ENCODE data around the gene GMPR.

GMPR gene

GRCh38 chr6:16295471-16295870 lies 57.1 kb downstream of the GMPR start:
- TF ChIP-seq CTCF (conservative IDR thresholded peaks at IDR 0.05; ENCODE audit: low read depth): no peak
- no peak overlapping the region for H3K27ac ChIP-seq
- DNase-seq (ENCODE audit: low spot score): no peak
- CTCF ChIA-PET: no interaction called here
- POLR2A ChIA-PET (ENCODE audit: low non-redundant PET): no interaction called here

GRCh38 chr6:16296061-16296670 lies 57.8 kb downstream of the GMPR start:
- DNase-seq (ENCODE audit: low spot score): no peak
- CTCF ChIA-PET: interaction anchor here (0.7 kb wide), 1 partner anchor 20 kb away, joined by 4 read pairs; no protein-coding TSS in a partner anchor
- TF ChIP-seq CTCF (conservative IDR thresholded peaks at IDR 0.05; ENCODE audit: low read depth): no peak
- no peak overlapping the region for H3K27ac ChIP-seq
- POLR2A ChIA-PET (ENCODE audit: low non-redundant PET): no interaction called here

- TF ChIP-seq CTCF (conservative IDR thresholded peaks at IDR 0.05; ENCODE audit: low read depth): no peak
- no peak for DNase-seq (ENCODE audit: low spot score)
- no peak overlapping the region for H3K27ac ChIP-seq
- POLR2A ChIA-PET (ENCODE audit: low non-redundant PET): no interaction called here
- CTCF ChIA-PET: no interaction called here
Measured at GRCh38 chr6:16299861-16300260, 61.5 kb downstream of the GMPR start.

GRCh38 chr6:16301511-16301910 lies 63.1 kb downstream of the GMPR start:
- CTCF ChIA-PET: interaction anchor here (0.6 kb wide), 1 partner anchor 134 kb away, joined by 3 read pairs; no protein-coding TSS in a partner anchor
- no peak for TF ChIP-seq CTCF (conservative IDR thresholded peaks at IDR 0.05; ENCODE audit: low read depth)
- POLR2A ChIA-PET (ENCODE audit: low non-redundant PET): no interaction called here
- H3K27ac ChIP-seq: no peak overlapping the region
- DNase-seq (ENCODE audit: low spot score): no peak

GRCh38 chr6:16302721-16303552 lies 64.5 kb downstream of the GMPR start:
- ChIA-PET CTCF (no interaction called here), POLR2A (ENCODE audit: low non-redundant PET) (no interaction called here)
- DNase-seq (ENCODE audit: low spot score): no peak
- no peak for TF ChIP-seq CTCF (conservative IDR thresholded peaks at IDR 0.05; ENCODE audit: low read depth)
- H3K27ac ChIP-seq: no peak overlapping the region

- DNase-seq (ENCODE audit: low spot score): no peak
- ChIA-PET CTCF (interaction anchor here (0.7 kb wide), 2 partner anchors 16 to 489 kb away, joined by 3 to 5 read pairs; no protein-coding TSS in a partner anchor), POLR2A (ENCODE audit: low non-redundant PET) (no interaction called here)
- TF ChIP-seq CTCF (conservative IDR thresholded peaks at IDR 0.05; ENCODE audit: low read depth): no peak
- H3K27ac ChIP-seq: no peak overlapping the region
Measured at GRCh38 chr6:16305246-16305725, 66.9 kb downstream of the GMPR start.

All from RWPE1 (cell line).